NB4 (cell line): ENCODE results near the gene STPG4.

Experiments
- POLR2A ChIP-seq: IDR thresholded peaks from 2 replicates; pipeline ENCODE4 v1.6.1; 2011; ENCODE audit warnings: mild to moderate bottlenecking; ENCODE audit not compliant: insufficient read length; ENCODE audit errors: extremely low read depth
- TF ChIP-seq, protein P1 (sequence below): IDR thresholded peaks from one replicate; pipeline ENCODE4 v1.5.1; 2012; ENCODE audit warnings: low read depth, low read length

DNA sequence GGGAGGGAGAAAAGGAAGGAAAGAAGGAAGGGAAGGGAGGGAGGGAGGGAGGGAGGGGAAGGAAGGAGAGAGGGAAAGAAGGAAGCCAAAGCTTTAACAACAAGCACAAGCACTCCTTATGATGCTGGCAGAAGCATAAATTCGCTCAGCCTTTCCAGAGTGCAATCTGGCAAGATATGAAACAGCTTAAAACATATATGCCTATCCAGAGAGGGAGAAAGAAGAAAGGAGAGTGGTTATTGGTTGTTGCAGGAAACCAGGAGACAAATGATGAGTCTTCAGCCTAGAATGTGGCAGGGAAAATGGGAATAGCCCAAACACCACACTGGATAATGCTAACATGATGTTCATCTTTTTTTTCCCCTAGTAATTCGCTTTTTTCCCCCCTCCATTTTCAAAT is 64.0 kb downstream of the STPG4 start:
- no peak for TF ChIP-seq POLR2A
- TF ChIP-seq, protein P1, sequence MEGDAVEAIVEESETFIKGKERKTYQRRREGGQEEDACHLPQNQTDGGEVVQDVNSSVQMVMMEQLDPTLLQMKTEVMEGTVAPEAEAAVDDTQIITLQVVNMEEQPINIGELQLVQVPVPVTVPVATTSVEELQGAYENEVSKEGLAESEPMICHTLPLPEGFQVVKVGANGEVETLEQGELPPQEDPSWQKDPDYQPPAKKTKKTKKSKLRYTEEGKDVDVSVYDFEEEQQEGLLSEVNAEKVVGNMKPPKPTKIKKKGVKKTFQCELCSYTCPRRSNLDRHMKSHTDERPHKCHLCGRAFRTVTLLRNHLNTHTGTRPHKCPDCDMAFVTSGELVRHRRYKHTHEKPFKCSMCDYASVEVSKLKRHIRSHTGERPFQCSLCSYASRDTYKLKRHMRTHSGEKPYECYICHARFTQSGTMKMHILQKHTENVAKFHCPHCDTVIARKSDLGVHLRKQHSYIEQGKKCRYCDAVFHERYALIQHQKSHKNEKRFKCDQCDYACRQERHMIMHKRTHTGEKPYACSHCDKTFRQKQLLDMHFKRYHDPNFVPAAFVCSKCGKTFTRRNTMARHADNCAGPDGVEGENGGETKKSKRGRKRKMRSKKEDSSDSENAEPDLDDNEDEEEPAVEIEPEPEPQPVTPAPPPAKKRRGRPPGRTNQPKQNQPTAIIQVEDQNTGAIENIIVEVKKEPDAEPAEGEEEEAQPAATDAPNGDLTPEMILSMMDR = no peak
